Activated CD4-positive, CD25-positive, alpha-beta regulatory T cell treated with anti-CD3 and anti-CD28 coated beads, Interleukin-2, amount 50 U/mL, for 16 hours (primary cell): Measurements from ENCODE around the gene EPG5.
"Not testable (repeated sequence)": the region's sequence is repeated elsewhere in the genome, so short reads cannot be mapped to it uniquely, and the experiment has no call there.

Source experiments
- DNase-seq: peaks from one replicate; pipeline ENCODE4 v3.0.0-alpha.2; 2020; ENCODE audit warnings: low read depth, low spot score

The EPG5 gene

DNA sequence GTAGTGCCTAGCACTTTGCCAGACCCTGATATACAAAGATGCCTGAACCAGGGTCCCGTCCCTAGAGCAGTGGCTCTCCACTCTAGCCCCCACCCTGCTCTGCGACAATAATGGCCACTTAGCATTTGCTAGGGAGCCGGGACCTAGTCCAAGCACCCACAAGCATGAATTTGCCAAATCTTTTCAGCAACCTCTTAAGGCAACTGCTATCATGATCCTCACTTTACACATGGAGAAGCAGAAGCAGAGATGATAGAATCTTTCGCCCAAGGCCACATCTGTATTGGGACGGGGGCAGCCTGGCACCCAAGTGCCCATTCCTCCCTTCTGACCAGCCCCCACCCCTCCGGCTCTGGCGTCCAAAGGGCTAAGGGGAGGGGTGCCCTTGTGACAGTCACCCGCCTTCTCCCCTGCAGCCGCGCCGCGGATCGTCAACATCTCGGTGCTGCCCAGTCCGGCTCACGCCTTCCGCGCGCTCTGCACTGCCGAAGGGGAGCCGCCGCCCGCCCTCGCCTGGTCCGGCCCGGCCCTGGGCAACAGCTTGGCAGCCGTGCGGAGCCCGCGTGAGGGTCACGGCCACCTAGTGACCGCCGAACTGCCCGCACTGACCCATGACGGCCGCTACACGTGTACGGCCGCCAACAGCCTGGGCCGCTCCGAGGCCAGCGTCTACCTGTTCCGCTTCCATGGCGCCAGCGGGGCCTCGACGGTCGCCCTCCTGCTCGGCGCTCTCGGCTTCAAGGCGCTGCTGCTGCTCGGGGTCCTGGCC, 128.6 kb downstream of the EPG5 start:
- no peak for DNase-seq

DNA sequence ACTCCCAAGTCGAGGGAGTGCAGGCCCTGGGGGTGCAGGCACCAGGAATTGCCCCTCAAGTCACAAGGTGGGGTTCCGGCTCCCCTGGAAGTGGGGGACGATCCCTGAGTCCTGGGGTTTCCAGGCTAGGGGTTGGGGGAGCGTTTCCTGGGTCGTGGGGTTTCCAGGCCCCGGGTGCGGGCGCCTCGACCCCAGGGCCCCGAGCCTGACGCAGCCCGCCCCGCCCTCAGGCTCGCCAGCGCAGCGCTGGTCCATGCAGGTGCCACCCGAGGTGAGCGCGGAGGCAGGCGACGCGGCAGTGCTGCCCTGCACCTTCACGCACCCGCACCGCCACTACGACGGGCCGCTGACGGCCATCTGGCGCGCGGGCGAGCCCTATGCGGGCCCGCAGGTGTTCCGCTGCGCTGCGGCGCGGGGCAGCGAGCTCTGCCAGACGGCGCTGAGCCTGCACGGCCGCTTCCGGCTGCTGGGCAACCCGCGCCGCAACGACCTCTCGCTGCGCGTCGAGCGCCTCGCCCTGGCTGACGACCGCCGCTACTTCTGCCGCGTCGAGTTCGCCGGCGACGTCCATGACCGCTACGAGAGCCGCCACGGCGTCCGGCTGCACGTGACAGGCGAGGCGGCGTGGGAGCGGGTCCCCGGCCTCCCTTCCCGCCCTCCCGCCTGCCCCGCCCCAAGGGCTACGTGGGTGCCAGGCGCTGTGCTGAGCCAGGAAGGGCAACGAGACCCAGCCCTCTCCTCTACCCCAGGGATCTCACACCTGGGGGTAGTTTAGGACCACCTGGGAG, 129.7 kb downstream of the EPG5 start:
- no peak for DNase-seq

- no peak for DNase-seq
These were observed 130.6 kb downstream of the EPG5 start for GRCh38 chr18:45836242-45837205.

GRCh38 chr18:45835057-45835636, 132.0 kb downstream of the EPG5 start:
- DNase-seq: no peak

DNA sequence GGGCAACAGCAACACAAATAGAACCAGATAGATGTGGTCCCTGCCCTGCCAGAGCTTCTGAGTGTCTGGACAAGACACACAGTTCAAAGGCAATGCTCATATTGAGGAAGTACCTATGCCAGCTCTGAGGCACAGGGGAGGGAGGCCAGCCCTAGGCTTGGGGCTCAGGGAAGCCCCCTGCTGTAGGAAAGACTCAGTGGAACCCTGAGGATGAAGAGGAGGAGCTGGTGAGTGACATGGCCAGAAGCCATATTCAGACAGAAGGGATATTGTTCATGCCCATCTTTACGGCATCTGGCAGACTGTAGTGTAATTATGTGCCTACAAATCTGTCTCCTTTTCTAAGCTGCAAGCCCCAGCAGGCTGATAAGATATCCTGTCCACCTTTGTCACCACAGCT, 132.8 kb downstream of the EPG5 start:
- DNase-seq: no peak

DNA sequence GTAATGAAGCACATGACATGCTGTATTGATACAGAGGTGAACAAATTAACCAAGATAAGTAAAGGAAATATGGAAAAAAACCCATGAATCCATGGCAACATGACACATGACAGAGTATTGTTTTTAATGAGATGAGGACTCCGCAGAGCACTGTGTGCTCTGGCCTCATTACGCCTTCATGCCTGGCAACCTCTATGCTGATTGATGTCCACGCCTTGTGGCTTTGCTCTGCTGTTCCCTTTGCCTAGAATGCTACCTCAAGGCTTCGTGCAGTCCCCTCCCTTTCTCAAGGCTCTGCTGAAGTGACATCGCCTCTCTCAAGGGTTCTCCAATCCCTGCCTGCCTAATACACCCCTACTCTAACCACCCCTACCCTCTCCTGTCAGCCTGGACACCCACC, 133.3 kb downstream of the EPG5 start:
- no peak for DNase-seq

GRCh38 chr18:45830917-45831316, 136.2 kb downstream of the EPG5 start:
- no peak for DNase-seq

DNA sequence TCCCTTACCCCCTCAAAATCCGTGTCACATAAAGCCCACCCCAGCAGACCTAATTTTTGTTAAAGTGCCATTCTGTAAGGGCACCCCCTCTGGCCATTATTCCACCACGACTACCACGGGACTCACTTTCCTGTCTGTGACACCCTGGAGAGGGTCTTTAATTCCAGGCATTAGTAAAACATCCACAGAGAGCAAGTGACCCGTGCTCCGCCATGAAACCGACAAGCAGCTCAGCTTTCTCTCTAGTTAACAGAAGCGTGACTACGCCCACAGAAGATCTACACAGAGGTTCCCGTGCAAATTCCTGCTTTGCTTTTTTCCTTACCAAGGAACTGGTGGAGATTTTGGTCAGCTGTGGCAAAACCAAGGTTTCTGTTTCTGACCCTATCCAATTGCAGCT, 137.3 kb downstream of the EPG5 start:
- no peak for DNase-seq

DNA sequence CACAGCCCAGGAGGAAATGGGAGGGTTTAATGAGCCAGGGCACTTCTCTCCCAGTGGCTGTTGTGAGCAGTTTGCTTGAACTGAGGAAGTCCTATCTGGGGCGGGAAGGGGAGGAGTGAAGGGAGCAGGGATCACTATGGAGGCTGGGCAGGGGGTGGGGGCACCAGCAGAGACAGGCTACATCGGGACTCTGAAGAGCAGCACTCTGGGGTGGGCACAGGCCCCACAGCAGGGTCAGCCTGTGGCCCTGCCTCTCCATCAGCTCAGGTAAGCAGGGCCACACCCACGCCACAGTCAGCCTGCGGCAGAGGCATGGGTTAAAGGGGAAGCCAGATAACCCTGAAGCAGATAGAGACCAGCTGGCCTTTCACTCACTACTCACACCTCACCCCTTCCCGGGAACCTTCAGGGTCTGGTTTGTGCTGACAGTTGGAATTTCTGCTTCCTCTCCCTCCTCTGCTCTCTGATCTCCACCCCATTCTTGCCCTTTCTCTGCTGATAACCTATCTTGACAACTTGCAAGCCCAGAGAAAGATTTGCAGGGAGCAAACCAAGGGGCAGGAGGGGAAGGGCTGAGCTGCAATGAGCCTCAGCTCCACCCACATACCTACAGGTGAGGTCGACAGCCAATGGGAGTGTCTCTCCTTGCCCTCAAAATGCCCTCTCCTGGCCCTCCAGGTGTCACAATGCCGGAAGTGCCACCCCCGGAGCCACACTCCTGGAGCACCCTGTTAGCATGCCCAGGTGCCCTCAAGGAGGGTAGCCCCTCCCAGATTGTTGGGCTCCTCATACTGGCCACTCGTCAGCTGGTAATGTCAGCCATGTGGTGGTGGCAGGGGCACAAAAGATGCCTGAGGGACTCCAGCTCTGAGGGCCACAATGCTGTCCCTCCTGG, 138.0 kb downstream of the EPG5 start:
- DNase-seq: no peak

- not testable (repeated sequence) for DNase-seq
These were observed 140.4 kb downstream of the EPG5 start for GRCh38 chr18:45826716-45827115.

DNA sequence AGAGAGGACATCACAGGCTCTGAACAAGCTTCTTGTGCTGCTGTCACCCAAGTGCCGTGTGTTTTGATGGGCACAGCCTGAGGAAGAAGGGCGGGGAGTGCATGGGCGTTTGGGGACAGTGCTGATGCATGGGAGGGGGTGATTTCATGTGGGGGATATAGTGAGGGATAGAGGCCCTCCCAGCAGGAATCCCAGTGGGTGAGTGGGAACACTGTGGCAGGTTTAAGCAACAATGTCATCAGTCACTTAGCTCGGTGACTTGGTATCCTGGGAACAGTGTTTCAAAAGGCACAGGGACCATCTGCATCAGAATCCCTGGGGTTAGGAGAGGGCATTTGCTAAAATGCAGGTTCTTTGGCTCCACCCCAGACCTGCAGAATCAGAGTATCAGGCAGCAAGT, 141.0 kb downstream of the EPG5 start:
- no peak for DNase-seq

GRCh38 chr18:45825258-45826044, 141.7 kb downstream of the EPG5 start, which contains the start of gene SIGLEC15:
TSS of gene SIGLEC15 (plus strand) at chr18:45825675. CDS start at chr18:45825729, 54 bp downstream.
- no peak for DNase-seq

- no peak for DNase-seq
These were observed 145.4 kb downstream of the EPG5 start for GRCh38 chr18:45821711-45822110.

DNA sequence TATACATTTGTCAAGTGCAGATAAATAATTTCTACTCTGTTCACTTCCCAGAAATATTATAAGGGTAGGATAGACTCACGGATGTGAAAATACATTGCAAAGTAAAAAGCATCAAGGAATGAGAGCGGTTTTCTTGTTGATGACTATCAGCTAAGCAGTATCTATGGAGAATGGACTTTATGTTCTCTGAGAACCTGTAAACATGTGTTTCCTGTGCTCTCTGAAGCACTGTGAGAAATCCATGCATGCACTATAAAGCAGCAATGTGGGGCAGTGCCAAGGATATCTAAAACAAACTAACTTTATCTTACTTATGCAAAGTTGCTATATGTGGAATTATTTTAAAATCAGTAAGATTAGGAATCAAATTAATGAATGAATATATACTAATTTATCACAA, 146.1 kb downstream of the EPG5 start:
- no peak for DNase-seq

GRCh38 chr18:45820106-45820745, 146.9 kb downstream of the EPG5 start:
- no peak for DNase-seq

DNA sequence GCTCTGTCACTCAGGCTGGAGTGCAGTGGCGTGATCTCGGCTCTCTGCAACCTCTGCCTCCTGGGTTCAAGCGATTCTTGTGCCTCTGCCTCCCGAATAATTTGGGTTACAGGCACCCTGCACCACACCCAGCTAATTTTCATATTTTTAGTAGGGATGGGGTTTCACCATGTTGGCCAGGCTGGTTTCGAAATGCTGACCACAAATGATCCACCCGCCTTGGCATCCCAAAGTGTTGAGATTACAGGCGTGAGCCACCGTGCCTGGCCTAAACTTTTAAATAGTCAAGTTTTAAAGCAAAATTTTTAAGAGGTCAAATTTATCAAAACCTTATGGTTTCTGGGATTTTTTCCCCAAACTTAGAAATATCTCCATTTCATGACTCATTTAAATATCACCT, 148.4 kb downstream of the EPG5 start:
- DNase-seq: not testable (repeated sequence)

DNA sequence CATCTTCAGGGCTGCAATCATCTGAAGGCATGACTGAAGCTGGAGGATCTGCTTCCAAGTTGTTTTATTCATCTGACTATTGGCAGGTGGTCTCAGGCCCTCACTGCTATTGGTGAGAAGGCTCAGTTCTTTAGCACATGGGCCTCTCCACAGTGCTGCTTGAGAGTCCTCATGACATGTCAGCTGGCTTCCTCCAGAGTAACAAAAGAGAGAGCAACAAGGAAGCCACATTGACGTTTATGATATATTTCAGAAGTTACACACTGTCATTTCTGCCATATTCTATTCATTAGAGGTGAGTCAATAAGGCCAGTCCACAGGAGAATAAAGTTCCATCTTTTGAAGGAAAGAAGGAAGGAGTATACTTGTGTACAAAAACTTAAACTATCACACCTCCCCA, 149.6 kb downstream of the EPG5 start:
- DNase-seq: no peak

DNA sequence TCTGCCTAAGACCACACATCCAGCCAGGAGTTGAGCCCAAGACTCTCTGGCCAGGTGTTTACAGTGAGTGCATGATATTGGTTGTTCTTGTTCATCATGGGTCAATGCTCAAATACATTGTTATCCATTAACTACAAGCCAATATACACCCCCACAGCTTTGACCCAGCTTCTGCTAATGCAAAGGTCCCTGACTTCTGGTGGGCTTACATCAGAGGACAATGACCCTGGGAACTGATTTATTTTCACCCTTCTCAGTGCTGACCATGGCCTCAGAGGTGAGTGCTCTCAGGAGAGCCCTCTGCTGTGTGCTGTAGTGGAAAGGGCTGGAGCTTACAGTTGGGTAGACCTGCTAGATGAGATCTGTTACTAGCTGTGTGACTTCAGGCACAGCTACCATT, 152.4 kb downstream of the EPG5 start:
- not testable (repeated sequence) for DNase-seq

GRCh38 chr18:45807144-45807543, 160.0 kb downstream of the EPG5 start:
- DNase-seq: not testable (repeated sequence)
